SK-N-SH treated with all-trans-retinoic acid at 6 μM for 48 hours (cell line): ENCODE measurements around the gene CLEC3B.

Source experiments
- CSDC2 ChIP-seq: fragments of 250-450 bp; sonication (Bioruptor Pico); IDR thresholded peaks from 2 replicates; pipeline ENCODE4 v1.5.0; 2020; ENCODE audit warnings: mild to moderate bottlenecking, moderate library complexity
- CSRNP3 ChIP-seq: fragments of 250-450 bp; sonication (Bioruptor Pico); IDR thresholded peaks from 2 replicates; pipeline ENCODE4 v1.5.1; 2021; ENCODE audit warnings: mild to moderate bottlenecking, moderate library complexity
- RARB ChIP-seq: fragments of 250-450 bp; sonication (Bioruptor Pico); IDR thresholded peaks from 2 replicates; pipeline ENCODE4 v1.8.0; 2021; ENCODE audit warnings: mild to moderate bottlenecking, moderate library complexity
- TCF4 ChIP-seq: fragments of 250-450 bp; sonication (Bioruptor Pico); IDR thresholded peaks from 2 replicates; pipeline ENCODE4 v1.8.0; 2021; ENCODE audit warnings: mild to moderate bottlenecking, moderate library complexity, borderline replicate concordance
- TOX ChIP-seq: fragments of 250-450 bp; sonication (Bioruptor Pico); IDR thresholded peaks from 2 replicates; pipeline ENCODE4 v1.8.0; 2021; ENCODE audit warnings: mild to moderate bottlenecking, moderate library complexity, borderline replicate concordance
- ZFP3 ChIP-seq: fragments of 250-450 bp; sonication (Bioruptor Pico); IDR thresholded peaks from 2 replicates; pipeline ENCODE4 v1.5.0; 2020; ENCODE audit warnings: mild to moderate bottlenecking, moderate library complexity
- TF ChIP-seq, protein P1 (sequence below): fragments of 250-450 bp; sonication (Bioruptor Pico); IDR thresholded peaks from 2 replicates; pipeline ENCODE4 v1.8.0; 2020; ENCODE audit warnings: mild to moderate bottlenecking, moderate library complexity, borderline replicate concordance

DNA sequence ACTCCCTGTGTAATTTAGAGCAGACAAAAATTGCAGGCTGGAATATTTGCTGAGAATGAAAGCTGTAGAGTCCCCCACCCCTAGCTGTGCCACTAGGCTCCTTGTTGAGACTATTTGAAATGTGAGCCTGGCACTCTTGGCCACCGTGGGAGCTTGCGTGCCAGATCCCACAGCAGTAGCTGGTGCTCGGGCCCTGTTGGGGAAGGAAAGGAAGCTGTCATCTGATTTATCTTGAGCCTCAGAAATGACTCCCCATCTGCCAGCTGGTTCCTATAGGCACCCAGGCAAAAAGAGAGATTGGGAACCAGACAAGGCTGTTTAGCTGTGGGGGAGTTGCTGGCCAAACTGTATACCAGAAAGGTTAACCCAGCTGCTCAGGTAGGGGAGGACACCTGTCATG is 23.4 kb upstream of the CLEC3B start:
- no peak for TF ChIP-seq RARB (CRISPR knock-in tag)
- TF ChIP-seq TOX = no peak
- no peak for TF ChIP-seq TCF4 (CRISPR knock-in tag)
- TF ChIP-seq, protein P1, sequence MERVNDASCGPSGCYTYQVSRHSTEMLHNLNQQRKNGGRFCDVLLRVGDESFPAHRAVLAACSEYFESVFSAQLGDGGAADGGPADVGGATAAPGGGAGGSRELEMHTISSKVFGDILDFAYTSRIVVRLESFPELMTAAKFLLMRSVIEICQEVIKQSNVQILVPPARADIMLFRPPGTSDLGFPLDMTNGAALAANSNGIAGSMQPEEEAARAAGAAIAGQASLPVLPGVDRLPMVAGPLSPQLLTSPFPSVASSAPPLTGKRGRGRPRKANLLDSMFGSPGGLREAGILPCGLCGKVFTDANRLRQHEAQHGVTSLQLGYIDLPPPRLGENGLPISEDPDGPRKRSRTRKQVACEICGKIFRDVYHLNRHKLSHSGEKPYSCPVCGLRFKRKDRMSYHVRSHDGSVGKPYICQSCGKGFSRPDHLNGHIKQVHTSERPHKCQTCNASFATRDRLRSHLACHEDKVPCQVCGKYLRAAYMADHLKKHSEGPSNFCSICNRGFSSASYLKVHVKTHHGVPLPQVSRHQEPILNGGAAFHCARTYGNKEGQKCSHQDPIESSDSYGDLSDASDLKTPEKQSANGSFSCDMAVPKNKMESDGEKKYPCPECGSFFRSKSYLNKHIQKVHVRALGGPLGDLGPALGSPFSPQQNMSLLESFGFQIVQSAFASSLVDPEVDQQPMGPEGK (CRISPR knock-in tag) = no peak
- TF ChIP-seq CSRNP3 (CRISPR knock-in tag) = no peak
- no peak for TF ChIP-seq CSDC2
- TF ChIP-seq ZFP3 (CRISPR knock-in tag) = no peak
